Sciatic nerve (tissue), 2 donors: ENCODE measurements around the gene RHOT1. TPM values are rescaled to one million over a fixed set of nuclear protein-coding genes. Genes with fewer than 3 reads are reported as not detected.
"Not testable (repeated sequence)": the region's sequence is repeated elsewhere in the genome, so short reads cannot be mapped to it uniquely, and the experiment has no call there.

Experiments
- ATAC-seq: fragments of 200-7000 bp; cut with Tn5 transposase; one replicate; pipeline ENCODE4 v1.9.1; 2020; ENCODE audit warnings: mild to moderate bottlenecking, moderate library complexity
- DNase-seq: peaks from one replicate; pipeline ENCODE4 v3.0.0-alpha.2; 2020; ENCODE audit warnings: low spot score
- intact Hi-C: fragments of 100-400 bp; cut with DNase I; formaldehyde crosslinking; loops from one replicate; pipeline ENCODE4 v1.14.2; 2022
- total RNA-seq: library from RNA; stranded (reverse); fragmentation: NEBNext Ultra II Directional; extraction: Animal tissue kit (Norgen Biotek cat#: 25700); gene quantifications from one replicate; pipeline ENCODE4 v1.2.1, GENCODE V29; 2021
- donor health status: DM: no; HTN: no; CAD: no.
- donor health status: DM: no; HTN: no; CAD: no.

Gene RHOT1
- total RNA-seq, 1 donor from 2014 or later = 50.4 TPM

- DNase-seq (no peak), ATAC-seq (no peak)
- intact Hi-C loops = no loop called here
Observed at GRCh38 chr17:32120141-32120540, 22.2 kb upstream of the RHOT1 start.

DNA sequence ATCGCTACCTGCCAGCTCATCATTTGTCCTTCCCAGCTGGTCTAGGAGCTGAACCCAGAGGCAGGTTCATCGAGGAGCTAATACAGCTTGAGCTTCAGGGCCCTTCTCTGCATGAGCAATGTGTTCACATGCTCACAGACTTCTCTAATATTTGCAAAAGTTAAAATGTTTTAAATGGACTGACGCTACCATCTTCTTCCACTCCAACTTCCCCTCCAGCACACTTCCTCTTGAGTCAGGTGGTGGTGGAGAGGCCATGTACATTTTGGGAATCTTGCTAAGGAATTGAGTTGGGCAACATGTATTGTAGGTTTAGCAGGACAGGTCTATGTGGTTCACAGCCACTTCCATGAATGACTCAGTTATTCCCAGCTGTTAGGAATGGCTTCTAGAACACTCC is 21.6 kb upstream of the RHOT1 start:
- ATAC-seq (no peak), DNase-seq (no peak)
- intact Hi-C loops = no loop called here

DNA sequence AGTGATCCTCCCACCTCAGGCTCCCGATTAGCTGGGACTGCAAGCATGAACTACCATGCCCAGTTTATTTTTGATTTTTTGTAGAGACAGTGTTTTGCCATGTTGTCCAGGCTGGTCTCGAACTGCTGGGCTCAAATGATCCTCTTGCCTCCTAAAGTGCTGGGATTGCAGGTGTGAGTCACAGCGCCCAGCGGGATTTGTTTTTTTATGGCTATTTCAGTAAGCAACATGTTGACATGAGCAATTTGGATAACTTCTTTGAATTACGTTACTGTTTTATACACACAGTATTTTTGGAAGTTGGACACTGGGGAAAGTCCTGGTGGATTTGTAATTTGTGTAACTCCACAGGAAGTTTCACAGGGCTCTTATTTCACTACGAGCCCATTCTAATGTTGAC is 18.5 kb upstream of the RHOT1 start:
- ATAC-seq (no peak), DNase-seq (no peak)
- intact Hi-C loops = no loop called here

DNA sequence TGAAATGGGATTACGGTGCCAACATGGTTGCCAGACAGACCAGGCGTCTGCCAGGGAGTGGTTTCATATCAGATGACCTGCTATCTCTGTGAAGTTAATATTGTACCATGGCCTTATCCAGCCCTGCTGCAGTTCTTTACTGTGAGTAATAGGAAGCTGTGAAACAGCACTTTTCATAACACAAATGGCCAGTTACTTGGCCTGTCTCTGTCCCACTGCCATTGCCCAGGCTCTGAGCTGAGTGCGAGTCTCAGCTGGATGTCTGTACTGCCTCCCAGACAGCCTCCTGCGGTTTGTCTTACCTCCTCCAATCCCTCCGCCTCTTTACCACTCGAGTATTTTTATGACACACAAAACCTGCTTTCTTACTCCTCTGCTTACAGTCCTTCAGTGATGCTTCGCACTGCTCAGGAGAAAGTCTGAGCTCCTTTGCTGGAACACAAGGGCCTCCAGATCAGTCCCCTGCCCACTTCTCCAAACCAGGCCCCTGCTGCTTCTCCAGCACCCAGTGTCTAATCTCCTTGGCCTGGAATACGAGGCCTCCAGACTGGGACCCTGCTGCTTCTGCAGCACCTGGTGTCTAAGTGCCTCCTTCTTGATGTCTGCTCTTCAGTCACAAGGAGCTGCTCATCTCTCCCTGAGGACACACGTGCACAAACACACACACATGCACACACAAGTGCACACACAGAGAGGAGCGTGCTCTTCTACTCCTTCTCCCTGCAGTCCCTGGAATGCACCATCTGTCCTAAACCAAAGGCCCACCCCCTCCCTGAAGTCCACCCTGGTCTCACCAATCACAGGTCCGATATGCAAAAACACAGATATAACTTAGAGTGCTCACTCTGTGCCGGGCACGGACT is 17.1 kb upstream of the RHOT1 start:
- ATAC-seq (no peak), DNase-seq (no peak)
- intact Hi-C loops = no loop called here

DNA sequence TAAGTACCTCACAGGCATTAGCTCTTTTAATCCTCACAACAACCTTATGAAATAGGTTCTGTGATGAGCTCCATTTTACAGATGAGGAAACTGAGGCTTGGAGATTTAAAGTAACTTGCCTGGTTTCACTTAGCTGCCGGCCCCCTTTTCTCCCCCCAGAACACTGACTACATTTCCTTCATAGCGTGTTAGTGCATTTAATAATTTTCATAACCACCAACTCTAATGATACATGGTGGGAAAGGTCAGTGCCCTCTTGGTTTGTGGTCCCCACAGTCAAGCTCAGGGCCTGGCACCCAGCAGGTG is 16.5 kb upstream of the RHOT1 start:
- intact Hi-C loops = no loop called here
- no peak for DNase-seq

GRCh38 chr17:32126325-32126724 is 16.0 kb upstream of the RHOT1 start:
- ATAC-seq (no peak), DNase-seq (no peak)
- intact Hi-C loops = no loop called here

More for the DNA sequence above, 16.5 kb upstream of the RHOT1 start:
- ATAC-seq = no peak

- DNase-seq = no peak
- peak; percentile 5 for ATAC-seq
- intact Hi-C loops = no loop called here
Observed at GRCh38 chr17:32126746-32127145, 15.6 kb upstream of the RHOT1 start.

GRCh38 chr17:32127158-32127897 is 15.0 kb upstream of the RHOT1 start:
- intact Hi-C loops = no loop called here
- ATAC-seq = peak; percentile 98
- DNase-seq = peak; percentile 89

- ATAC-seq, DNase-seq, intact Hi-C loops: not testable (repeated sequence)
Observed at GRCh38 chr17:32128470-32128869, 13.8 kb upstream of the RHOT1 start.

DNA sequence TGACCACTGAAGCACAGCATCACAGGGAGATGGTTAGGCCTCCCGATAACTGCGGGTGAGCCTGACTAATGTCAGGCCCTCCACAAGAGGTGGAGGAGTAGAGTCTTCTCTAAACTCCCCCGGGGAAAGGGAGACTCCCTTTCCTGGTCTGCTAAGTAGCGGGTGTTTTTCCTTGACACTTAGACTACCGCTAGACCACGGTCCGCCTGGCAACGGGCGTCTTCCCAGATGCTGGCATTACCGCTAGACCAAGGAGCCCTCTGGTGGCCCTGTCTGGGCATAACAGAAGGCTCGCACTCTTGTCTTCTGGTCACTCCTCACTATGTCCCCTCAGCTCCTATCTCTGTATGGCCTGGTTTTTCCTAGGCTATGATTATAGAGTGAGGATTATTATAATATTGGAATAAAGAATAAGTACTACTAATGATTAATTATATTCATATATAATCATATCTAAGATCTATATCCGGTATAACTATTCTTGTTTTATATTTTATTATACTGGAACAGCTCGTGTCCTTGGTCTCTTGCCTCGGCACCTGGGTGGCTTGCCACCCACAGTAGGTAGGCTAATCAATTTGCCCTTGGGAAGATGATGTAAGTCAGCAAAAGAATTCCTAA is 6.7 kb upstream of the RHOT1 start:
- DNase-seq, ATAC-seq, intact Hi-C loops: not testable (repeated sequence)

- ATAC-seq = no peak
- intact Hi-C loops = no loop called here
- no peak for DNase-seq
Observed at GRCh38 chr17:32136856-32137255, 5.4 kb upstream of the RHOT1 start.

GRCh38 chr17:32139504-32139903 is 2.8 kb upstream of the RHOT1 start:
- ATAC-seq, DNase-seq, intact Hi-C loops: not testable (repeated sequence)

GRCh38 chr17:32141258-32141657 is 1.0 kb upstream of the RHOT1 start:
- intact Hi-C loops = no loop called here
- ATAC-seq (peak; percentile 86), DNase-seq (no peak)

DNA sequence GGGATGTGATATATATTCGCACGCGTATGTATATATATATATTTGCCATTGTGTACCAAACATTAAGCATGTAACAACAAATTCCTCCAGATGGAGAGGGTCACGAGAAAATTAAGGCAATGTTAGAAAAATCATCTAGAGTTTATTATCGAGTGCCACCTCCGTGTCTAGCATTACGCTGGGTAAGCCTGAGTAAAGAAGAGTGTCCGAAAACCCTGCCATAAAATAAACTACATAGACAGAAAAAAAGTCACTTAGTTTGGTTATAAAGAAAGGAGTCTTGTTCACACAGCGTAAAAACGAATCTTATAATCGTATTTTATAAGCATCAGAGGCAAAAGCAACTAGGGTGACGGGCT is 644 bp upstream of the RHOT1 start:
- DNase-seq = no peak
- ATAC-seq = peak; percentile 27
- intact Hi-C loops = no loop called here

DNA sequence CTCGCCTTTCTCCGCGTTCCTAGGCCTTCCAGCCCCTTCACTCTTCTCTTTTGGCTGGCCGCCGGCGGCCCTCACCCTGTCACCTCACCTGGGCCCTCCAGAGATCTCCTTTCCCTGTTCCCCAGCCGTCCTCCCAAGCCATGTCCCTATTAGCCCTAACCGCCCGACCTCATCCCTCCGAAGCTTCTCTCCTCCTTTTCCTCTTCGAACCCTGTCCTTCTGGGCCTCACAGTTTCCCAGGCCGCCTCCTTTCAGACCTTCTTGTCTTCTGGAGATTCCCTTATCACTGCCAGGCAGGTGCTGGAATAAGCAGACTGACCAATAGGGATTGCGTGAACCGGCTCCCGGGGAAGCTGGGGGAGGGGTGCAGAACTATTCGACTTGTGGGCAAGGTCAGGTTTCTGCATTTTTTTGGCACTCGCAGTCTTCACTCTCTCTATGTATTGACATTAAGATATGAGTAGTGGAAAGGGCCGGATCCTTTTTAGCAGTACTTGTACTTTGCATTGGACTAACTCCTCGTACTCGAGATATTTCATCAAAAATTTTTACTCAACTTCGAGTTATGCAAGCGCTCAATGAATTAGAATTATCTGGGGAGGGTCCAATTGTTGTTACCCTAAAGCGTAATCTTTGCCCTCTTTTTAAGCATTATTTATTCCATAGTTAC is 690 bp downstream of the RHOT1 start:
- no peak for DNase-seq
- intact Hi-C loops = no loop called here
- ATAC-seq = no peak

DNA sequence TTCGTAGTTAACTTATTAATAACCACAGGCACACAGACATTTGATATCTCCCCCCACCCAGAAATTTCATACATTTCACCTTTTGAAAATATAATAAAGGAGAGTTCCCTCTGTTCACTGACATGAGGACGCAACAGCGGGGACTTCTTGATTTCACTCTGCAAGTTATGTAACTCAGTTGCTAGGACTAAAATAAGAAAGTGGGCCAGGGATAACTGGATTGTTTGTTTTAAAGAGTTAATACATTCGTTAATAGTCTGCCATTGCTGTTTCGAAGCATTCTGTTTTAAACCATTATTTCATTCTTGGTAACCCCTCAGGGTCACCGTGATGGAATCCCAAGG is 1.2 kb downstream of the RHOT1 start:
- DNase-seq = no peak

GRCh38 chr17:32144442-32144841 is 2.1 kb downstream of the RHOT1 start:
- intact Hi-C loops, ATAC-seq: not testable (repeated sequence)

More for the DNA sequence above, 1.2 kb downstream of the RHOT1 start:
- intact Hi-C loops = no loop called here
- ATAC-seq = no peak

GRCh38 chr17:32148351-32148750 is 6.0 kb downstream of the RHOT1 start:
- ATAC-seq (no peak), DNase-seq (no peak)
- intact Hi-C loops = no loop called here

More at GRCh38 chr17:32144442-32144841, 2.1 kb downstream of the RHOT1 start:
- not testable (repeated sequence) for DNase-seq

- ATAC-seq (no peak), DNase-seq (no peak)
- intact Hi-C loops = no loop called here
Observed at GRCh38 chr17:32150358-32150757, 8.1 kb downstream of the RHOT1 start.

DNA sequence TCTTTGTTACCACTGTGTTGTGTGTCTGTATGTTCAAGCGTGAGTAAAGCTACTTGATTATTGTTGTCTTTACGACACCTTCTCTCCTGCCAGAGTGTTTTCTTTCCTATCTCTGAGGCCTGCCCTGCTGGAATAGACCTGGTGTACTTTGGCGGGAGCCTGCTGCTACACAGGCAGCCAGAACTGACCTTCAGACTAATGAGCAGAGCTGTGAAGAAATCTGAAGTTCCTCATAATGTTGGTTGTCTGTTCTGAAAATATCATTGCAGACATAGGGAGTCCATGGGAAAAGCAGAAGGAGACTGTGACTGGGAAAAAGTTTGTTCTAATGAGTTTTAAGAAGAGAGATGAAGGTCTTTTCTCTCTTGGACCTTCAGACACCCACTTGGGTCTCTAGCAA is 9.8 kb downstream of the RHOT1 start:
- ATAC-seq = peak; percentile 91
- intact Hi-C loops = no loop called here
- DNase-seq = no peak
